Mesothelial cell of epicardium (in vitro differentiated cells): ENCODE data around the gene IL17C. TPM values are rescaled to one million over a fixed set of nuclear protein-coding genes. Genes with fewer than 3 reads are reported as not detected.

Experiments
- DNase-seq, 2 experiments: peaks; one replicate each; pipeline ENCODE4 v3.0.0; 2021; ENCODE audit warnings: low spot score in 2 of 2; ENCODE audit not compliant: unreplicated experiment in 2 of 2
- H3K27ac Mint-ChIP-seq: 2 replicates; pipeline ENCODE4 v1.8.0; 2021; ENCODE audit warnings: mixed read lengths
- H3K27me3 Mint-ChIP-seq: 2 replicates; pipeline ENCODE4 v1.8.0; 2021; ENCODE audit warnings: low read depth, mixed read lengths
- H3K36me3 Mint-ChIP-seq: 2 replicates; pipeline ENCODE4 v1.8.0; 2021; ENCODE audit warnings: mixed read lengths
- H3K4me1 Mint-ChIP-seq: 2 replicates; pipeline ENCODE4 v1.8.0; 2021; ENCODE audit warnings: mixed read lengths
- H3K4me3 Mint-ChIP-seq: 2 replicates; pipeline ENCODE4 v1.8.0; 2021; ENCODE audit warnings: mild to moderate bottlenecking, moderate library complexity, mixed read lengths
- H3K9me3 Mint-ChIP-seq: 2 replicates; pipeline ENCODE4 v1.8.0; 2021; ENCODE audit warnings: mixed read lengths
- total RNA-seq: library from RNA; stranded (reverse); gene quantifications from 3 replicates; pipeline ENCODE4 v1.2.1, GENCODE V29; 2021
- TF ChIP-seq, protein P1 (sequence below): fragments of 200-600 bp; sonication (generic); IDR thresholded peaks from one replicate; pipeline ENCODE4 v1.5.0; 2021; ENCODE audit warnings: antibody characterized with exemption; ENCODE audit not compliant: unreplicated experiment

IL17C gene
- total RNA-seq, 1 donor from 2014 or later: not detected

DNA sequence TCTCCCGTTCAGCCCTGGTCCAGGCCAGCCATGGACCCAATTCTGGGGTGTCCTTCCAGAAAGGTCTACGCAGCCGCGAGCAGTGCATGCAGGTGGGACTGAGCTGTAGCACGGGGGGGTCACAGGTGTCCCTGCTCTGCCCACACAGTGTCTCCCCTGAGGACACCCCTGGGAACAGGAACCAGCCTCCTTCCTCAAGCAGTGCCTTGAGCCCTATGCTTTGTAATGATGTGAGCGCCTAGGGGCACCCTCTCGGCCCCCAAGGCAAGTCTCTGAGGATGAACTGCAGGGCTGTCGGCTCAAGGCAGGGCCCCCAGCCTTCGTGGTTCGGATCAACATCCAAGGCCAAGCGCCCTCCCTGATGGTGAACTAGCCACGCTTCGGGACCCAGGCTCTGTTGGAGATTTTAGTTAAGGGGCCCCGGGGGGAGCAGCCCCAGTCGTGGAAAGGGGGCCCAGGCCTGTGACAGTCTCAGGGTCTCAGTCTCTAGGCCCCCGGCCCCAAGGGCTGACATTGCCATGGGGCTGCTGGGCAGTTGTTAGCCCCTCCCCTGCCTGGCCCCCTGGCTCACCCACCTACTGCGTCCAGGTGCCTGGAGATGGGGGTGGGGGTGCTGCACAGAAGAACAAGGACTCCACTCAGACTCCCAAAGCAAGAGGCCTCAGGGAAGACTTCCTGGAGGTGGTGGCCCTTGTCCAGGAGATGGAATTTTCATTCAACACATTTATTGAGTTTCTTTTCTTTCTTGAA is 2.3 kb downstream of the IL17C start:
- H3K27ac Mint-ChIP-seq: no peak overlapping the region
- TF ChIP-seq, protein P1, sequence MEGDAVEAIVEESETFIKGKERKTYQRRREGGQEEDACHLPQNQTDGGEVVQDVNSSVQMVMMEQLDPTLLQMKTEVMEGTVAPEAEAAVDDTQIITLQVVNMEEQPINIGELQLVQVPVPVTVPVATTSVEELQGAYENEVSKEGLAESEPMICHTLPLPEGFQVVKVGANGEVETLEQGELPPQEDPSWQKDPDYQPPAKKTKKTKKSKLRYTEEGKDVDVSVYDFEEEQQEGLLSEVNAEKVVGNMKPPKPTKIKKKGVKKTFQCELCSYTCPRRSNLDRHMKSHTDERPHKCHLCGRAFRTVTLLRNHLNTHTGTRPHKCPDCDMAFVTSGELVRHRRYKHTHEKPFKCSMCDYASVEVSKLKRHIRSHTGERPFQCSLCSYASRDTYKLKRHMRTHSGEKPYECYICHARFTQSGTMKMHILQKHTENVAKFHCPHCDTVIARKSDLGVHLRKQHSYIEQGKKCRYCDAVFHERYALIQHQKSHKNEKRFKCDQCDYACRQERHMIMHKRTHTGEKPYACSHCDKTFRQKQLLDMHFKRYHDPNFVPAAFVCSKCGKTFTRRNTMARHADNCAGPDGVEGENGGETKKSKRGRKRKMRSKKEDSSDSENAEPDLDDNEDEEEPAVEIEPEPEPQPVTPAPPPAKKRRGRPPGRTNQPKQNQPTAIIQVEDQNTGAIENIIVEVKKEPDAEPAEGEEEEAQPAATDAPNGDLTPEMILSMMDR: no peak
- no peaks in the 10 kb centered on the region for H3K4me1 Mint-ChIP-seq
- peaks cover 41% of the 10 kb centered on the region for H3K27me3 Mint-ChIP-seq
- H3K36me3 Mint-ChIP-seq: peaks cover 6% of the 10 kb centered on the region
- no peak for DNase-seq
- H3K4me3 Mint-ChIP-seq: no peak overlapping the region
- no peaks in the 10 kb centered on the region for H3K9me3 Mint-ChIP-seq

- no peak overlapping the region for H3K27ac Mint-ChIP-seq
- no peak for DNase-seq
- H3K36me3 Mint-ChIP-seq: peaks cover 6% of the 10 kb centered on the region
- H3K4me1 Mint-ChIP-seq: no peaks in the 10 kb centered on the region
- TF ChIP-seq, protein P1: no peak
- H3K27me3 Mint-ChIP-seq: peaks cover 24% of the 10 kb centered on the region
- H3K4me3 Mint-ChIP-seq: no peak overlapping the region
- H3K9me3 Mint-ChIP-seq: no peaks in the 10 kb centered on the region
These were observed 4.7 kb downstream of the IL17C start for GRCh38 chr16:88642881-88643643.

DNA sequence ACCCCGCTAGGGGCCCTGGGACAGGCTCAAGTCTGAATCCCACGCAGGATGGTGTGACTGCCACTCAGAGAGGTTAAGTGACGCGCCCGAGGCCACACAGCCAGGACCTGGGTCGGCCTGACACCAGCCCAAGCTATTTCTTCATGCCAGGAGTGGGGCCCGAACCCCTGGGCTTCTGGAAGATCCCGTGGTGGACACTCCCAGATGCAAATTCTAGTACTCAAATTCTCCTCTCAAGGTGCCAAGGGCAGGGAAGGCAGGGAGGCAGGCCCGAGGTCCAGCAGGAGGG is 5.2 kb downstream of the IL17C start:
- TF ChIP-seq, protein P1: no peak
- H3K27me3 Mint-ChIP-seq: peaks cover 18% of the 10 kb centered on the region
- no peaks in the 10 kb centered on the region for H3K9me3 Mint-ChIP-seq
- no peak overlapping the region for H3K4me3 Mint-ChIP-seq
- H3K4me1 Mint-ChIP-seq: no peaks in the 10 kb centered on the region
- peaks cover 6% of the 10 kb centered on the region for H3K36me3 Mint-ChIP-seq
- no peak for DNase-seq
- no peak overlapping the region for H3K27ac Mint-ChIP-seq

DNA sequence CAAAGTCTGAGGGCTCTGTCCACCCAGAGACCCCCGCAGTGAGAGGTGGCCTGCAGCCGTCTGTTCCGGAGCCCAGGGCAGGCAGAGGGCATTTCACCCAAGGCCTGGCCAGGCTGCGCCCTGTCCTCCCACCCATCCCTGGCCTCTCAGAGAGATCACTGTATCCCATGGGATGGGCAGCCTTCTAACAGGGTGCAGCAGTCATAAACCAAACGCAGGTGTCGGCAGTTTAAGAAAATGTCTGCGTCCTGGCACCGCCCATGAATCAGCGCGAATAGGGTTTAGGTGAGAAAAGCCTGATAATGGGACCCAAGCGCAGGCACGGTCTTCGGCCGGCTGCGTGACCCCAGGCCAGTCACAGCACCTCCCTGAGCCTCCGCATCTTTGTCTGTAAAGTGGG is 7.1 kb downstream of the IL17C start:
- peaks cover 3% of the 10 kb centered on the region for H3K27me3 Mint-ChIP-seq
- TF ChIP-seq, protein P1: no peak
- peaks cover 6% of the 10 kb centered on the region for H3K36me3 Mint-ChIP-seq

GRCh38 chr16:88645941-88646340 is 7.6 kb downstream of the IL17C start:
- Mint-ChIP-seq H3K9me3 (no peaks in the 10 kb centered on the region), H3K36me3 (peaks cover 6% of the 10 kb centered on the region), H3K27me3 (no peaks in the 10 kb centered on the region), H3K27ac (no peak overlapping the region), H3K4me1 (peaks cover 9% of the 10 kb centered on the region), H3K4me3 (no peak overlapping the region)
- DNase-seq: no peak
- TF ChIP-seq, protein P1: no peak

More for the DNA sequence above, 7.1 kb downstream of the IL17C start:
- Mint-ChIP-seq H3K9me3 (no peaks in the 10 kb centered on the region), H3K27ac (no peak overlapping the region), H3K4me3 (no peak overlapping the region), H3K4me1 (peaks cover 9% of the 10 kb centered on the region)
- DNase-seq: no peak
